Mesenchymal stem cell (in vitro differentiated cells and primary cell): ENCODE results near the gene PXT1.
"Not testable (repeated sequence)": the region's sequence is repeated elsewhere in the genome, so short reads cannot be mapped to it uniquely, and the experiment has no call there.

ENCODE experiments used
- DNase-seq: peaks from one replicate; pipeline ENCODE4 v3.0.0-alpha.2; 2013
- H2AFZ ChIP-seq: one replicate; pipeline ENCODE4 v1.6.1; 2013; ENCODE audit warnings: low read depth, mild to moderate bottlenecking, control low read depth, inconsistent platforms, low read length, moderate library complexity
- H2AK5ac ChIP-seq: 2 replicates; pipeline ENCODE4 v1.6.1; 2013; ENCODE audit warnings: low read length, moderate library complexity, mild to moderate bottlenecking, inconsistent platforms; ENCODE audit not compliant: severe bottlenecking
- H2BK120ac ChIP-seq: one replicate; pipeline ENCODE4 v1.6.1; 2013; ENCODE audit warnings: low read depth, mild to moderate bottlenecking, inconsistent platforms, low read length, moderate library complexity
- H2BK12ac ChIP-seq, 2 experiments: one replicate each; pipeline ENCODE4 v1.6.1; 2013; ENCODE audit warnings: inconsistent platforms in 2 of 2, low read length in 2 of 2, mild to moderate bottlenecking in 2 of 2, moderate library complexity in 2 of 2, control low read depth in 1 of 2
- H2BK15ac ChIP-seq: one replicate; pipeline ENCODE4 v1.6.1; 2013; ENCODE audit warnings: mild to moderate bottlenecking, low read depth, inconsistent platforms; ENCODE audit not compliant: poor library complexity, severe bottlenecking
- H2BK5ac ChIP-seq: 2 replicates; pipeline ENCODE4 v1.6.1; 2013; ENCODE audit warnings: low read depth, mild to moderate bottlenecking, low read length, control low read depth, inconsistent platforms; ENCODE audit not compliant: poor library complexity, severe bottlenecking
- H3K14ac ChIP-seq, 2 experiments: one replicate each; pipeline ENCODE4 v1.6.1; 2013; ENCODE audit warnings: inconsistent platforms in 2 of 2, low read length in 2 of 2, control low read depth in 1 of 2, mild to moderate bottlenecking in 1 of 2, moderate library complexity in 1 of 2
- H3K18ac ChIP-seq, 2 experiments: one replicate each; pipeline ENCODE4 v1.6.1; 2013; ENCODE audit warnings: inconsistent platforms in 2 of 2, low read length in 2 of 2, control low read depth in 1 of 2, low read depth in 1 of 2, mild to moderate bottlenecking in 1 of 2
- H3K23ac ChIP-seq, 2 experiments: one replicate each; pipeline ENCODE4 v1.6.1; 2013; ENCODE audit warnings: inconsistent platforms in 2 of 2, low read length in 2 of 2, mild to moderate bottlenecking in 2 of 2, moderate library complexity in 2 of 2, control low read depth in 1 of 2
- H3K27ac ChIP-seq: 2 replicates; pipeline ENCODE4 v1.5.1; 2013; ENCODE audit warnings: mild to moderate bottlenecking, moderate library complexity, low read length, control low read depth, inconsistent platforms; ENCODE audit not compliant: poor library complexity, severe bottlenecking
- H3K27me3 ChIP-seq, 2 experiments: 2 replicates each; pipeline versions ENCODE4 v1.6.1 to v1.7.0; 2013; ENCODE audit warnings: low read length in 2 of 2, mild to moderate bottlenecking in 2 of 2, moderate library complexity in 2 of 2, control low read depth in 1 of 2, inconsistent platforms in 1 of 2; ENCODE audit not compliant: control insufficient read depth in 1 of 2, insufficient read depth in 1 of 2
- H3K36me3 ChIP-seq, 2 experiments: 2 replicates each; pipeline versions ENCODE4 v1.6.1 to v1.7.0; 2013; ENCODE audit warnings: low read length in 2 of 2, control low read depth in 1 of 2, inconsistent platforms in 1 of 2, low read depth in 1 of 2, mild to moderate bottlenecking in 1 of 2; ENCODE audit not compliant: insufficient read depth in 2 of 2, control insufficient read depth in 1 of 2
- H3K4ac ChIP-seq, 2 experiments: one replicate each; pipeline ENCODE4 v1.6.1; 2013; ENCODE audit warnings: inconsistent platforms in 2 of 2, low read length in 2 of 2, mild to moderate bottlenecking in 2 of 2, moderate library complexity in 2 of 2, control low read depth in 1 of 2, low read depth in 1 of 2
- H3K4me1 ChIP-seq: 2 replicates; pipeline ENCODE4 v1.6.1; 2013; ENCODE audit warnings: low read depth, low read length, control low read depth; ENCODE audit not compliant: control insufficient read depth, insufficient read depth
- H3K4me2 ChIP-seq: 2 replicates; pipeline ENCODE4 v1.6.1; 2013; ENCODE audit warnings: low read length, mild to moderate bottlenecking, inconsistent platforms; ENCODE audit not compliant: poor library complexity, severe bottlenecking
- H3K4me3 ChIP-seq, 2 experiments: 2 replicates each; pipeline versions ENCODE4 v1.5.1 to v1.7.0; 2013; ENCODE audit warnings: low read length in 2 of 2, mild to moderate bottlenecking in 2 of 2, control low read depth in 1 of 2, low read depth in 1 of 2; ENCODE audit not compliant: insufficient read depth in 1 of 2
- H3K79me1 ChIP-seq: replicated peaks from 2 replicates; pipeline ENCODE4 v1.6.1; 2013; ENCODE audit warnings: mild to moderate bottlenecking, control low read depth, low read length, inconsistent platforms; ENCODE audit not compliant: poor library complexity, severe bottlenecking
- H3K9ac ChIP-seq: 2 replicates; pipeline ENCODE4 v1.7.0; 2013; ENCODE audit warnings: mild to moderate bottlenecking, low read length, moderate library complexity
- H3K9me3 ChIP-seq: 2 replicates; pipeline ENCODE4 v1.7.0; 2013; ENCODE audit warnings: mild to moderate bottlenecking, low read length; ENCODE audit not compliant: control insufficient read depth
- H4K8ac ChIP-seq: one replicate; pipeline ENCODE4 v1.6.1; 2013; ENCODE audit warnings: inconsistent platforms, mild to moderate bottlenecking, low read length, moderate library complexity
- H4K91ac ChIP-seq: one replicate; pipeline ENCODE4 v1.6.1; 2013; ENCODE audit warnings: mild to moderate bottlenecking, low read length, inconsistent platforms
- WGBS: methylation state at CpG from one replicate; pipeline ENCODE4 v1.1.7; 2013; ENCODE audit warnings: mixed read lengths; 5-methylcytosine and 5-hydroxymethylcytosine counted together

Gene PXT1

GRCh38 chr6:36449173-36449572 is 6.5 kb upstream of the PXT1 start:
- not testable (repeated sequence) for H2BK15ac ChIP-seq, H4K8ac ChIP-seq, H3K4me2 ChIP-seq, H3K18ac ChIP-seq, DNase-seq, H3K4me1 ChIP-seq, H2AFZ ChIP-seq, H2BK5ac ChIP-seq, H3K4ac ChIP-seq, H2BK120ac ChIP-seq, H2BK12ac ChIP-seq, H3K27ac ChIP-seq, H3K14ac ChIP-seq, H3K9me3 ChIP-seq, H3K23ac ChIP-seq, H4K91ac ChIP-seq, H3K9ac ChIP-seq, H3K4me3 ChIP-seq, H3K27me3 ChIP-seq, H2AK5ac ChIP-seq, H3K79me1 ChIP-seq
- H3K36me3 ChIP-seq: peaks cover 4 to 19% of the 10 kb centered on the region in 2 experiments
- WGBS: 98% methylated on average over 10 of the region's 10 CpGs

GRCh38 chr6:36445621-36446020 is 3.0 kb upstream of the PXT1 start:
- Histone ChIP-seq H3K14ac (no peak overlapping the region), H2BK12ac (no peak overlapping the region), H2BK15ac (no peak overlapping the region), H3K9me3 (no peaks in the 10 kb centered on the region), H2AFZ (no peak overlapping the region), H3K4me3 (no peak overlapping the region), H2AK5ac (no peak overlapping the region), H2BK5ac (no peak overlapping the region), H2BK120ac (no peak overlapping the region), H3K9ac (peak overlapping the region; percentile 94), H4K91ac (no peak overlapping the region), H3K4me1 (peaks cover 3% of the 10 kb centered on the region), H3K4me2 (no peak overlapping the region), H3K23ac (no peak overlapping the region), H4K8ac (no peak overlapping the region), H3K36me3 (peaks cover 4 to 16% of the 10 kb centered on the region in 2 experiments), H3K79me1 (peaks cover 1% of the 10 kb centered on the region), H3K27ac (no peak overlapping the region), H3K27me3 (no peaks in the 10 kb centered on the region), H3K18ac (no peak overlapping the region), H3K4ac (no peak overlapping the region)
- no peak for DNase-seq

GRCh38 chr6:36444470-36444869 is 1.8 kb upstream of the PXT1 start:
- Histone ChIP-seq H3K14ac (no peak overlapping the region), H3K23ac (no peak overlapping the region), H2BK15ac (no peak overlapping the region), H3K27me3 (no peaks in the 10 kb centered on the region), H2BK5ac (no peak overlapping the region), H3K18ac (no peak overlapping the region), H4K8ac (no peak overlapping the region), H3K9me3 (no peaks in the 10 kb centered on the region), H2BK120ac (no peak overlapping the region), H2BK12ac (no peak overlapping the region), H3K4me3 (peak overlapping the region in 1 of 2 experiments; percentile 98), H2AK5ac (no peak overlapping the region), H3K9ac (peak overlapping the region; percentile 94), H3K4ac (no peak overlapping the region), H3K4me1 (peaks cover 3% of the 10 kb centered on the region), H3K27ac (no peak overlapping the region), H3K36me3 (peaks cover 4 to 14% of the 10 kb centered on the region in 2 experiments), H3K4me2 (peak overlapping the region; percentile 52), H3K79me1 (peaks cover 1% of the 10 kb centered on the region), H4K91ac (no peak overlapping the region), H2AFZ (no peak overlapping the region)
- peak; percentile 16 for DNase-seq
- WGBS: 83% methylated on average over 2 of the region's 3 CpGs

- Histone ChIP-seq H3K79me1 (peaks cover 1% of the 10 kb centered on the region), H4K8ac (no peak overlapping the region), H2AFZ (peak overlapping the region; percentile 96), H3K23ac (peak overlapping the region in 1 of 2 experiments; percentile 97), H2BK12ac (no peak overlapping the region), H3K4ac (peak overlapping the region in 1 of 2 experiments; percentile 99), H3K14ac (peak overlapping the region in 1 of 2 experiments; percentile 98), H2BK120ac (no peak overlapping the region), H3K4me3 (peak overlapping the region; percentile 77 to 98), H2BK15ac (no peak overlapping the region), H4K91ac (no peak overlapping the region), H2AK5ac (no peak overlapping the region), H3K27ac (peak overlapping the region; percentile 57), H3K4me1 (peaks cover 3% of the 10 kb centered on the region), H3K4me2 (peak overlapping the region; percentile 52), H3K9me3 (no peaks in the 10 kb centered on the region), H3K18ac (peak overlapping the region; percentile 88 to 98), H3K9ac (peak overlapping the region; percentile 94), H3K36me3 (peaks cover under 1 to 8% of the 10 kb centered on the region in 2 experiments), H3K27me3 (no peaks in the 10 kb centered on the region), H2BK5ac (no peak overlapping the region)
- 5% methylated on average over 14 of the region's 18 CpGs for WGBS
- DNase-seq: peak; percentile 30
Observed at GRCh38 chr6:36443471-36444428, 1.1 kb upstream of the PXT1 start.
